GM10266 (cell line): Measurements from ENCODE around the gene CHIT1.

Experiments used
- DNase-seq: peaks from one replicate; pipeline ENCODE4 v3.0.0; 2012; ENCODE audit errors: extremely low spot score
- CTCF ChIP-seq: IDR thresholded peaks from 2 replicates; pipeline ENCODE4 v1.5.1; 2012; ENCODE audit warnings: mild to moderate bottlenecking, low read depth; ENCODE audit not compliant: control insufficient read depth, insufficient read depth; ENCODE audit errors: missing control alignments

Gene CHIT1

GRCh38 chr1:203176273-203177035 lies 53.0 kb downstream of the CHIT1 start:
- TF ChIP-seq CTCF, result no peak
- no peak for DNase-seq

- no peak for TF ChIP-seq CTCF
Observed at GRCh38 chr1:203175827-203176241, 53.6 kb downstream of the CHIT1 start.

GRCh38 chr1:203175237-203175826 lies 54.1 kb downstream of the CHIT1 start, which contains the start of gene MYBPH:
Gene MYBPH (minus strand): TSS chr1:203175826. CDS start chr1:203175755, 71 bp downstream.
- no peak for DNase-seq
- no peak for TF ChIP-seq CTCF

More at GRCh38 chr1:203175827-203176241, 53.6 kb downstream of the CHIT1 start:
- no peak for DNase-seq

GRCh38 chr1:203174324-203174985 lies 55.0 kb downstream of the CHIT1 start:
- no peak for TF ChIP-seq CTCF
- DNase-seq, result no peak

GRCh38 chr1:203173566-203173965 lies 55.9 kb downstream of the CHIT1 start:
- peak; percentile 79 for DNase-seq
- no peak for TF ChIP-seq CTCF

- TF ChIP-seq CTCF, result no peak
Observed at GRCh38 chr1:203173011-203173555, 56.4 kb downstream of the CHIT1 start.

More at GRCh38 chr1:203173011-203173555, 56.4 kb downstream of the CHIT1 start:
- no peak for DNase-seq
